DND-41 (cell line): ENCODE measurements around the gene WNT9A.

Experiments used
- ATAC-seq: fragments of 200-7000 bp; cut with Tn5 transposase; 3 replicates; pipeline ENCODE4 v1.9.1; 2021; ENCODE audit warnings: low read depth; ENCODE audit not compliant: insufficient read depth
- DNase-seq: peaks from one replicate; pipeline ENCODE4 v3.0.0-alpha.2; 2020
- H2AFZ ChIP-seq: 2 replicates; pipeline ENCODE4 v1.6.0; 2012; ENCODE audit warnings: low read depth, low read length
- H3K27ac ChIP-seq: 2 replicates; pipeline ENCODE4 v1.5.1; 2012; ENCODE audit warnings: low read length, inconsistent platforms
- H3K27me3 ChIP-seq: fragments of 200-600 bp; sonication (generic); 2 replicates; pipeline ENCODE4 v1.6.0; 2012; ENCODE audit warnings: low read length, mild to moderate bottlenecking, inconsistent platforms; ENCODE audit not compliant: insufficient read depth, poor library complexity
- H3K36me3 ChIP-seq: 2 replicates; pipeline ENCODE4 v1.5.1; 2012; ENCODE audit warnings: low read length, inconsistent platforms; ENCODE audit not compliant: insufficient read depth
- H3K4me1 ChIP-seq: 2 replicates; pipeline ENCODE4 v1.5.1; 2012; ENCODE audit warnings: mild to moderate bottlenecking, low read length; ENCODE audit not compliant: insufficient read depth
- H3K4me2 ChIP-seq: 2 replicates; pipeline ENCODE4 v1.6.0; 2012; ENCODE audit warnings: mild to moderate bottlenecking, moderate library complexity, low read length, inconsistent platforms; ENCODE audit not compliant: insufficient read depth
- H3K4me3 ChIP-seq, 2 experiments: fragments of 200-600 bp in 1 of 2; shearing (Covaris generic) in 1 of 2; 2 replicates each; pipeline ENCODE4 v1.5.1; 2012 to 2016; ENCODE audit warnings: inconsistent platforms in 2 of 2, low read length in 2 of 2, mild to moderate bottlenecking in 2 of 2, low read depth in 1 of 2, moderate library complexity in 1 of 2
- H3K79me2 ChIP-seq: 2 replicates; pipeline ENCODE4 v1.6.0; 2012; ENCODE audit warnings: low read length, inconsistent platforms; ENCODE audit not compliant: insufficient read depth
- H3K9ac ChIP-seq: 2 replicates; pipeline ENCODE4 v1.6.0; 2012; ENCODE audit warnings: low read depth, mild to moderate bottlenecking, inconsistent platforms, low read length, moderate library complexity
- H3K9me3 ChIP-seq: 2 replicates; pipeline ENCODE4 v1.5.1; 2012; ENCODE audit warnings: low read length, moderate library complexity, mild to moderate bottlenecking, inconsistent platforms; ENCODE audit not compliant: insufficient read depth, severe bottlenecking
- H4K20me1 ChIP-seq: 2 replicates; pipeline ENCODE4 v1.6.0; 2012; ENCODE audit warnings: low read length; ENCODE audit not compliant: insufficient read depth
- EZH2 ChIP-seq: IDR thresholded peaks from 3 replicates; pipeline ENCODE4 v1.6.1; 2012; ENCODE audit warnings: borderline replicate concordance, low read depth, mild to moderate bottlenecking, moderate library complexity, low read length, inconsistent platforms; ENCODE audit not compliant: severe bottlenecking
- TF ChIP-seq, protein P1 (sequence below): IDR thresholded peaks from 2 replicates; pipeline ENCODE4 v1.5.1; 2012; ENCODE audit warnings: borderline replicate concordance, low read length, moderate library complexity, mild to moderate bottlenecking; ENCODE audit not compliant: poor library complexity, severe bottlenecking; ENCODE audit errors: extremely low read depth

Gene WNT9A

GRCh38 chr1:227913396-227913763 is 34.4 kb downstream of the WNT9A start:
- H3K36me3 ChIP-seq, result no peaks in the 10 kb centered on the region
- DNase-seq (no peak), ATAC-seq (no peak)
- H2AFZ ChIP-seq, result no peak overlapping the region
- H3K9ac ChIP-seq, result no peak overlapping the region
- H3K9me3 ChIP-seq, result no peaks in the 10 kb centered on the region
- TF ChIP-seq EZH2, result no peak
- TF ChIP-seq, protein P1, sequence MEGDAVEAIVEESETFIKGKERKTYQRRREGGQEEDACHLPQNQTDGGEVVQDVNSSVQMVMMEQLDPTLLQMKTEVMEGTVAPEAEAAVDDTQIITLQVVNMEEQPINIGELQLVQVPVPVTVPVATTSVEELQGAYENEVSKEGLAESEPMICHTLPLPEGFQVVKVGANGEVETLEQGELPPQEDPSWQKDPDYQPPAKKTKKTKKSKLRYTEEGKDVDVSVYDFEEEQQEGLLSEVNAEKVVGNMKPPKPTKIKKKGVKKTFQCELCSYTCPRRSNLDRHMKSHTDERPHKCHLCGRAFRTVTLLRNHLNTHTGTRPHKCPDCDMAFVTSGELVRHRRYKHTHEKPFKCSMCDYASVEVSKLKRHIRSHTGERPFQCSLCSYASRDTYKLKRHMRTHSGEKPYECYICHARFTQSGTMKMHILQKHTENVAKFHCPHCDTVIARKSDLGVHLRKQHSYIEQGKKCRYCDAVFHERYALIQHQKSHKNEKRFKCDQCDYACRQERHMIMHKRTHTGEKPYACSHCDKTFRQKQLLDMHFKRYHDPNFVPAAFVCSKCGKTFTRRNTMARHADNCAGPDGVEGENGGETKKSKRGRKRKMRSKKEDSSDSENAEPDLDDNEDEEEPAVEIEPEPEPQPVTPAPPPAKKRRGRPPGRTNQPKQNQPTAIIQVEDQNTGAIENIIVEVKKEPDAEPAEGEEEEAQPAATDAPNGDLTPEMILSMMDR, result no peak
- H3K4me1 ChIP-seq, result no peaks in the 10 kb centered on the region
- H3K27me3 ChIP-seq, result peaks cover 3% of the 10 kb centered on the region
- no peak overlapping the region for H3K27ac ChIP-seq
- no peak overlapping the region for H3K4me3 ChIP-seq
- H4K20me1 ChIP-seq, result peaks cover 10% of the 10 kb centered on the region; the same call in 1 of the 2 replicates
- H3K79me2 ChIP-seq, result no peaks in the 10 kb centered on the region
- H3K4me2 ChIP-seq, result no peak overlapping the region

GRCh38 chr1:227912866-227913265 is 34.9 kb downstream of the WNT9A start:
- TF ChIP-seq, protein P1, result no peak
- no peak for TF ChIP-seq EZH2
- no peak overlapping the region for H2AFZ ChIP-seq
- H3K4me1 ChIP-seq, result no peaks in the 10 kb centered on the region
- H3K9me3 ChIP-seq, result no peaks in the 10 kb centered on the region
- H4K20me1 ChIP-seq, result peaks cover 10% of the 10 kb centered on the region; the same call in 1 of the 2 replicates
- no peaks in the 10 kb centered on the region for H3K79me2 ChIP-seq
- no peaks in the 10 kb centered on the region for H3K36me3 ChIP-seq
- no peak overlapping the region for H3K4me2 ChIP-seq
- H3K27ac ChIP-seq, result no peak overlapping the region
- ATAC-seq (no peak), DNase-seq (no peak)
- no peak overlapping the region for H3K4me3 ChIP-seq
- H3K27me3 ChIP-seq, result peaks cover 3% of the 10 kb centered on the region
- H3K9ac ChIP-seq, result no peak overlapping the region

- peaks cover 3% of the 10 kb centered on the region for H3K27me3 ChIP-seq
- TF ChIP-seq, protein P1, result no peak
- no peak for TF ChIP-seq EZH2
- peaks cover 4% of the 10 kb centered on the region; the same call in 1 of the 2 replicates for H4K20me1 ChIP-seq
- no peak for ATAC-seq
- no peaks in the 10 kb centered on the region for H3K79me2 ChIP-seq
- no peak overlapping the region for H3K4me3 ChIP-seq
- no peak overlapping the region for H3K27ac ChIP-seq
- no peak overlapping the region for H3K4me2 ChIP-seq
- no peaks in the 10 kb centered on the region for H3K36me3 ChIP-seq
- no peaks in the 10 kb centered on the region for H3K9me3 ChIP-seq
- H2AFZ ChIP-seq, result no peak overlapping the region
- H3K4me1 ChIP-seq, result no peaks in the 10 kb centered on the region
- no peak overlapping the region for H3K9ac ChIP-seq
- DNase-seq, result no peak
These were observed 36.4 kb downstream of the WNT9A start for GRCh38 chr1:227911376-227911775.
